Neural cell (in vitro differentiated cells): Measurements from ENCODE around the gene PLCB1.
A peak's percentile ranks its signal among the peaks of the same experiment; 100 is the strongest.

Experiments
- EP300 ChIP-seq: fragments of 450-650 bp; conservative IDR thresholded peaks from 2 replicates; pipeline ENCODE4 v1.6.1; 2014; ENCODE audit warnings: antibody characterized with exemption, mild to moderate bottlenecking, moderate library complexity; ENCODE audit not compliant: poor library complexity, severe bottlenecking
- EZH2 ChIP-seq: fragments of 200-600, 300-800 bp; shearing (Covaris generic), sonication (generic); IDR thresholded peaks from 2 replicates; pipeline ENCODE4 v1.6.1; 2014; ENCODE audit warnings: antibody characterized with exemption, low read length, borderline replicate concordance, mild to moderate bottlenecking; ENCODE audit not compliant: insufficient read depth, poor library complexity, severe bottlenecking
- POLR2AphosphoS5 ChIP-seq: IDR thresholded peaks from 2 replicates; pipeline ENCODE4 v1.6.1; 2012
- RAD21 ChIP-seq: fragments of 450-650 bp; conservative IDR thresholded peaks from 2 replicates; pipeline ENCODE4 v1.6.1; 2014; ENCODE audit warnings: antibody characterized with exemption, mild to moderate bottlenecking, moderate library complexity
- TAF1 ChIP-seq: IDR thresholded peaks from 2 replicates; pipeline ENCODE4 v1.6.1; 2012; ENCODE audit warnings: low read depth
- TF ChIP-seq, protein P1 (sequence below): fragments of 450-650 bp; IDR thresholded peaks from 2 replicates; pipeline ENCODE4 v1.5.1; 2014; ENCODE audit warnings: antibody characterized with exemption, mild to moderate bottlenecking, moderate library complexity; ENCODE audit not compliant: poor library complexity, severe bottlenecking
- TF ChIP-seq, protein P2 (sequence below): IDR thresholded peaks from 2 replicates; pipeline ENCODE4 v1.6.1; 2012; ENCODE audit warnings: borderline replicate concordance

DNA sequence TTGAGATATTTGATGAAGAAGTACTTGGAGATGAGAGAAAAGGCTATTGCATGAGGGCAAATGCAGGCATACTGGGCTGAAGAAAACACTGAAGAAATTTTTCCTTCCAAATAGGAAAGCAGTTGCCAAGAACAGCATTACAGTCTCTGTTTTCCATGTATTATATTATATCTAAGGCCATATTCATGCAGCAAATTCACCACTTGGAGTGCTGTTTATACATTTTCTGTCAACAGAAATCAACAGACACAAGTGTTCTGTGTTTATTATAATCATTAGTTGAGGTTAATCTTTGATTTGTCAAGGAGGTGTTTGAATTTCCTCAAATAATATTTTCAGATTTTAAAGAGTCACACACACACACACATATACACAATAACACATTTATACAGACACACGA, 668.0 kb downstream of the PLCB1 start:
- TF ChIP-seq POLR2AphosphoS5 (no peak), EZH2 (no peak), EP300 (no peak), TAF1 (no peak), RAD21 (no peak)
- TF ChIP-seq, protein P1, sequence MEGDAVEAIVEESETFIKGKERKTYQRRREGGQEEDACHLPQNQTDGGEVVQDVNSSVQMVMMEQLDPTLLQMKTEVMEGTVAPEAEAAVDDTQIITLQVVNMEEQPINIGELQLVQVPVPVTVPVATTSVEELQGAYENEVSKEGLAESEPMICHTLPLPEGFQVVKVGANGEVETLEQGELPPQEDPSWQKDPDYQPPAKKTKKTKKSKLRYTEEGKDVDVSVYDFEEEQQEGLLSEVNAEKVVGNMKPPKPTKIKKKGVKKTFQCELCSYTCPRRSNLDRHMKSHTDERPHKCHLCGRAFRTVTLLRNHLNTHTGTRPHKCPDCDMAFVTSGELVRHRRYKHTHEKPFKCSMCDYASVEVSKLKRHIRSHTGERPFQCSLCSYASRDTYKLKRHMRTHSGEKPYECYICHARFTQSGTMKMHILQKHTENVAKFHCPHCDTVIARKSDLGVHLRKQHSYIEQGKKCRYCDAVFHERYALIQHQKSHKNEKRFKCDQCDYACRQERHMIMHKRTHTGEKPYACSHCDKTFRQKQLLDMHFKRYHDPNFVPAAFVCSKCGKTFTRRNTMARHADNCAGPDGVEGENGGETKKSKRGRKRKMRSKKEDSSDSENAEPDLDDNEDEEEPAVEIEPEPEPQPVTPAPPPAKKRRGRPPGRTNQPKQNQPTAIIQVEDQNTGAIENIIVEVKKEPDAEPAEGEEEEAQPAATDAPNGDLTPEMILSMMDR, result peak; percentile 34
- TF ChIP-seq, protein P2, sequence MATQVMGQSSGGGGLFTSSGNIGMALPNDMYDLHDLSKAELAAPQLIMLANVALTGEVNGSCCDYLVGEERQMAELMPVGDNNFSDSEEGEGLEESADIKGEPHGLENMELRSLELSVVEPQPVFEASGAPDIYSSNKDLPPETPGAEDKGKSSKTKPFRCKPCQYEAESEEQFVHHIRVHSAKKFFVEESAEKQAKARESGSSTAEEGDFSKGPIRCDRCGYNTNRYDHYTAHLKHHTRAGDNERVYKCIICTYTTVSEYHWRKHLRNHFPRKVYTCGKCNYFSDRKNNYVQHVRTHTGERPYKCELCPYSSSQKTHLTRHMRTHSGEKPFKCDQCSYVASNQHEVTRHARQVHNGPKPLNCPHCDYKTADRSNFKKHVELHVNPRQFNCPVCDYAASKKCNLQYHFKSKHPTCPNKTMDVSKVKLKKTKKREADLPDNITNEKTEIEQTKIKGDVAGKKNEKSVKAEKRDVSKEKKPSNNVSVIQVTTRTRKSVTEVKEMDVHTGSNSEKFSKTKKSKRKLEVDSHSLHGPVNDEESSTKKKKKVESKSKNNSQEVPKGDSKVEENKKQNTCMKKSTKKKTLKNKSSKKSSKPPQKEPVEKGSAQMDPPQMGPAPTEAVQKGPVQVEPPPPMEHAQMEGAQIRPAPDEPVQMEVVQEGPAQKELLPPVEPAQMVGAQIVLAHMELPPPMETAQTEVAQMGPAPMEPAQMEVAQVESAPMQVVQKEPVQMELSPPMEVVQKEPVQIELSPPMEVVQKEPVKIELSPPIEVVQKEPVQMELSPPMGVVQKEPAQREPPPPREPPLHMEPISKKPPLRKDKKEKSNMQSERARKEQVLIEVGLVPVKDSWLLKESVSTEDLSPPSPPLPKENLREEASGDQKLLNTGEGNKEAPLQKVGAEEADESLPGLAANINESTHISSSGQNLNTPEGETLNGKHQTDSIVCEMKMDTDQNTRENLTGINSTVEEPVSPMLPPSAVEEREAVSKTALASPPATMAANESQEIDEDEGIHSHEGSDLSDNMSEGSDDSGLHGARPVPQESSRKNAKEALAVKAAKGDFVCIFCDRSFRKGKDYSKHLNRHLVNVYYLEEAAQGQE, result no peak
